K562 (cell line): ENCODE data around the gene CDCP1. TPM values are rescaled to one million over a fixed set of nuclear protein-coding genes. Genes with fewer than 3 reads are reported as not detected.

Experiments used
- CBX3 ChIP-seq, 2 experiments: IDR thresholded peaks; 1 replicate in 1 of 2; 2 replicates in 1 of 2; pipeline ENCODE4 v1.6.1; 2012; ENCODE audit warnings: inconsistent platforms in 2 of 2, low read length in 2 of 2, borderline replicate concordance in 1 of 2, control low read depth in 1 of 2
- CC2D1A ChIP-seq: fragments of 450-650 bp; IDR thresholded peaks from 2 replicates; pipeline ENCODE4 v1.6.1; 2017; ENCODE audit warnings: mild to moderate bottlenecking
- CHD2 ChIP-seq: IDR thresholded peaks from 2 replicates; pipeline ENCODE4 v1.6.1; 2011; ENCODE audit warnings: low read depth, low read length
- GABPB1 ChIP-seq: sonication (generic); formaldehyde crosslinking; IDR thresholded peaks from 2 replicates; pipeline ENCODE4 v1.8.0; 2022; ENCODE audit warnings: mild to moderate bottlenecking, missing genetic modification reagents
- NFE2 ChIP-seq: IDR thresholded peaks from 2 replicates; pipeline ENCODE4 v1.6.1; 2014; ENCODE audit warnings: antibody characterized with exemption, low read depth
- POLR2AphosphoS5 ChIP-seq: IDR thresholded peaks from 2 replicates; pipeline ENCODE4 v1.6.1; 2011; ENCODE audit warnings: mild to moderate bottlenecking, low read depth, low read length, moderate library complexity; ENCODE audit not compliant: control insufficient read depth, insufficient read depth
- RAD51 ChIP-seq: fragments of 450-650 bp; IDR thresholded peaks from 2 replicates; pipeline ENCODE4 v1.7.1; 2016; ENCODE audit warnings: low read depth, mild to moderate bottlenecking, borderline replicate concordance
- RBFOX2 ChIP-seq: fragments of 200-400 bp; formaldehyde crosslinking; IDR thresholded peaks from 2 replicates; pipeline ENCODE4 v1.6.1; 2017; ENCODE audit warnings: low read depth, mild to moderate bottlenecking, low read length, moderate library complexity
- REST ChIP-seq, 2 experiments: fragments of 450-650 bp; formaldehyde crosslinking in 1 of 2; IDR thresholded peaks; 2 replicates each; pipeline versions ENCODE4 v1.4.0 to v1.6.1; 2014 to 2020; ENCODE audit warnings: mild to moderate bottlenecking in 2 of 2, borderline replicate concordance in 1 of 2, low read depth in 1 of 2
- ZBTB12 ChIP-seq: fragments of 250-450 bp; sonication (Bioruptor Pico); IDR thresholded peaks from 2 replicates; pipeline ENCODE4 v1.4.0; 2020
- ZBTB2 ChIP-seq: fragments of 450-650 bp; IDR thresholded peaks from 2 replicates; pipeline ENCODE4 v1.6.1; 2016; ENCODE audit warnings: antibody characterized with exemption
- ZKSCAN1 ChIP-seq: fragments of 150-350 bp; IDR thresholded peaks from 2 replicates; pipeline ENCODE4 v1.6.1; 2016; ENCODE audit warnings: low read depth, low read length
- ZNF24 ChIP-seq: fragments of 450-650 bp; IDR thresholded peaks from 2 replicates; pipeline ENCODE4 v1.6.1; 2016
- ZNF347 ChIP-seq: fragments of 450-650 bp; formaldehyde crosslinking; IDR thresholded peaks from 2 replicates; pipeline ENCODE4 v1.4.0; 2020; ENCODE audit warnings: low read depth, mild to moderate bottlenecking, moderate library complexity
- polyA plus RNA-seq, 8 experiments: library from polyadenylated mRNA; depleted of rRNA in 4 of 8; stranded (reverse) in 5 of 8; unstranded in 3 of 8; fragments of >200 nt; fragmentation: Nextera tagmentation in 2 of 8; fragmentation: Illumina TruSeq in 1 of 8; extraction: Ambion mirVana in 2 of 8; extraction: Trizol in 1 of 8; gene quantifications; 2 replicates each; pipeline versions ENCODE4 v1.2.1 to v1.2.3, GENCODE V29; 2011 to 2014; ENCODE audit warnings: inconsistent platforms in 1 of 8, missing spikeins in 1 of 8
- total RNA-seq, 7 experiments: library from RNA; depleted of rRNA in 6 of 7; stranded (reverse); fragments of >200 nt in 6 of 7; fragmentation: Illumina TruSeq in 2 of 7; extraction: Trizol in 2 of 7; gene quantifications; 2 replicates each; pipeline versions ENCODE4 v1.2.1 to v1.2.3, GENCODE V29; 2011 to 2021; ENCODE audit warnings: low replicate concordance in 1 of 7

Gene CDCP1
- total and polyA plus RNA-seq, 9 of the 15 experiments (the other 6 are each of a cell fraction or from before 2014, with no cell fraction given): 3.9 to 16.4 (median 5.2) TPM

- TF ChIP-seq ZKSCAN1: peak; percentile 77; the same call in 1 of the 2 replicates
- no peak for TF ChIP-seq CC2D1A
- TF ChIP-seq RBFOX2: peak; percentile 85
- peak; percentile 45; the same call in 1 of the 2 replicates for TF ChIP-seq REST (IDR thresholded peaks at IDR 0.05; ENCODE audit: borderline replicate concordance)
- TF ChIP-seq REST (CRISPR knock-in tag; IDR thresholded peaks at IDR 0.05; ENCODE audit: low read depth): 0 out of 2 replicates have a peak, but pooled peaks have one; percentile 39
- peak in 1 of 2 experiments; percentile 19; a peak in 1 of 3 replicates for TF ChIP-seq CBX3 (IDR thresholded peaks at IDR 0.05; ENCODE audit: borderline replicate concordance in 1 of 2, low read length in 2 of 2)
- TF ChIP-seq POLR2AphosphoS5: peak; percentile 55; the same call in 1 of the 2 replicates
- peak; percentile 82; the same call in 1 of the 2 replicates for TF ChIP-seq ZBTB2
- peak; percentile 35; the same call in 1 of the 2 replicates for TF ChIP-seq GABPB1 (CRISPR knock-in tag)
- peak; percentile 40; the same call in 1 of the 2 replicates for TF ChIP-seq ZNF24
- no peak for TF ChIP-seq RAD51
- peak; percentile 53; the same call in 1 of the 2 replicates for TF ChIP-seq ZBTB12 (CRISPR knock-in tag)
- TF ChIP-seq NFE2: 0 out of 2 replicates have a peak, but pooled peaks have one; percentile 58
- TF ChIP-seq ZNF347 (CRISPR knock-in tag): no peak
- no peak for TF ChIP-seq CHD2
These were observed 21.1 kb upstream of the CDCP1 start (continued) for GRCh38 chr3:45167011-45167911.
